ENCODE results near the gene C4orf50. TPM values are rescaled to one million over a fixed set of nuclear protein-coding genes. Genes with fewer than 3 reads are reported as not detected.

C4orf50 gene
- total RNA-seq, 1 experiment from 2014 or later, result 0.17 TPM

GRCh38 chr4:5867866-5868265 lies 150.4 kb downstream of the C4orf50 start:
- no peak overlapping the region for H3K4ac ChIP-seq (ENCODE audit: low read depth, low read length)
- no peak overlapping the region for H3K27ac ChIP-seq (ENCODE audit: insufficient read length, low read depth, low read length)
- TF ChIP-seq CTCF (conservative IDR thresholded peaks at IDR 0.05), result no peak
- no peaks in the 10 kb centered on the region for H3K79me1 ChIP-seq (ENCODE audit: insufficient read depth, low read depth, low read length, poor library complexity, severe bottlenecking)
- no peak overlapping the region for H3K27ac Mint-ChIP-seq
- no peak overlapping the region for H3T11ph ChIP-seq (ENCODE audit: low read length)
- H3K27me3 ChIP-seq (ENCODE audit: insufficient read depth, low read length), result no peaks in the 10 kb centered on the region
- no peak overlapping the region for H3K56ac ChIP-seq (ENCODE audit: insufficient read length, low read depth, low read length)
- WGBS (ENCODE audit: extremely low coverage, insufficient read length, low lambda C conversion rate), result no CpG with 5 or more reads among the region's 3 CpGs
- H2BK15ac ChIP-seq (ENCODE audit: low read depth, low read length), result no peak overlapping the region
- no peak overlapping the region for H4K5ac ChIP-seq (ENCODE audit: insufficient read length, low read depth, low read length)
- H3K18ac ChIP-seq (ENCODE audit: insufficient read length, low read depth, low read length), result no peak overlapping the region
- H2AK5ac ChIP-seq (ENCODE audit: insufficient read length, low read length), result no peak overlapping the region
- no peak for DNase-seq
- H3K14ac ChIP-seq (ENCODE audit: insufficient read depth, low read length), result no peak overlapping the region
- no peak overlapping the region for H2BK20ac ChIP-seq (ENCODE audit: low read depth, low read length, poor library complexity, severe bottlenecking)
- H4K8ac ChIP-seq (replicated peaks; ENCODE audit: insufficient read length, low read depth, low read length), result no peak overlapping the region
- no peak overlapping the region for H4K91ac ChIP-seq (ENCODE audit: insufficient read length, low read depth, low read length)
- H3K4me1 Mint-ChIP-seq, result peaks cover 13 to 16% of the 10 kb centered on the region in 2 experiments
- no peaks in the 10 kb centered on the region for H3K23me2 ChIP-seq (ENCODE audit: insufficient read length, low read depth, low read length, poor library complexity, severe bottlenecking)
- no peaks in the 10 kb centered on the region for H3K27me3 Mint-ChIP-seq (ENCODE audit: low read depth)
- H3K79me2 ChIP-seq (ENCODE audit: insufficient read depth, low read length), result peaks cover 6% of the 10 kb centered on the region; the same call in 1 of the 2 replicates
- H3K9me3 ChIP-seq (ENCODE audit: control insufficient read depth, low read depth, low read length), result no peaks in the 10 kb centered on the region
- H2AFZ ChIP-seq (ENCODE audit: low read length), result no peak overlapping the region
- H2BK12ac ChIP-seq (ENCODE audit: insufficient read length, low read depth, low read length), result no peak overlapping the region
- no peak overlapping the region for H3K23ac ChIP-seq (ENCODE audit: insufficient read length, low read depth, low read length)
- H3K4me1 ChIP-seq (ENCODE audit: insufficient read depth, low read length), result no peaks in the 10 kb centered on the region; the same call in 1 of the 2 replicates
- no peaks in the 10 kb centered on the region for H3K9me3 Mint-ChIP-seq
- no peak overlapping the region for H3K4me3 Mint-ChIP-seq
- H2BK120ac ChIP-seq (ENCODE audit: low read depth, low read length, poor library complexity, severe bottlenecking), result no peak overlapping the region
- no peaks in the 10 kb centered on the region for H4K20me1 ChIP-seq (ENCODE audit: control insufficient read depth, insufficient read depth, insufficient read length)
- H3K4me2 ChIP-seq (ENCODE audit: insufficient read depth, insufficient read length, low read length), result no peak overlapping the region
- H3K9ac ChIP-seq (ENCODE audit: extremely low read depth, insufficient read length, low read length), result no peak overlapping the region
- H3K36me3 Mint-ChIP-seq (ENCODE audit: insufficient read depth in 1 of 3, low read depth in 3 of 3), result peaks cover 11 to 36% (median 18%) of the 10 kb centered on the region in 3 experiments; a peak in 6 of 7 replicates
- no peak overlapping the region for H2BK5ac ChIP-seq (ENCODE audit: insufficient read length, low read length)

Data from H9 (cell line).